Measurements from ENCODE around the gene SCRN3. TPM values are rescaled to one million over a fixed set of nuclear protein-coding genes. Genes with fewer than 3 reads are reported as not detected.

SCRN3 gene
- polyA plus RNA-seq, 1 experiment: 22.8 TPM

- Histone ChIP-seq H3K27ac (ENCODE audit: low read depth, low read length) (no peak overlapping the region), H3K27me3 (ENCODE audit: control insufficient read depth, insufficient read depth, low read length) (no peaks in the 10 kb centered on the region), H3K9me3 (ENCODE audit: control insufficient read depth, insufficient read depth, low read length) (no peaks in the 10 kb centered on the region), H3K4me3 (ENCODE audit: low read depth, low read length) (no peak overlapping the region)
- no peak for TF ChIP-seq CTCF (IDR thresholded peaks at IDR 0.05; ENCODE audit: low read depth, low read length)
- no peak for DNase-seq (ENCODE audit: low read depth, low spot score)
- ChIA-PET CTCF (interaction anchor here (1.5 kb wide), 1 partner anchor 154 kb away, joined by 3 read pairs; no protein-coding TSS in a partner anchor), POLR2A (no interaction called here)
Measured at GRCh38 chr2:174392706-174393105, 2.8 kb upstream of the SCRN3 start.

GRCh38 chr2:174395969-174396630, 570 bp downstream of the SCRN3 start:
- H3K27ac ChIP-seq (ENCODE audit: low read depth, low read length): peak overlapping the region; percentile 42
- CTCF ChIA-PET: interaction anchor here (0.6 to 1.0 kb wide), 3 partner anchors 16 to 151 kb away, joined by 3 to 4 read pairs (median 3); no protein-coding TSS in a partner anchor
- DNase-seq (ENCODE audit: low read depth, low spot score): no peak
- no peaks in the 10 kb centered on the region for H3K27me3 ChIP-seq (ENCODE audit: control insufficient read depth, insufficient read depth, low read length)
- H3K4me3 ChIP-seq (ENCODE audit: low read depth, low read length): peak overlapping the region; percentile 89
- TF ChIP-seq CTCF (IDR thresholded peaks at IDR 0.05; ENCODE audit: low read depth, low read length): no peak
- POLR2A ChIA-PET: interaction anchor here (0.5 to 1.0 kb wide), 2 partner anchors 48 to 64 kb away, joined by 3 to 4 read pairs; no protein-coding TSS in a partner anchor
- no peaks in the 10 kb centered on the region for H3K9me3 ChIP-seq (ENCODE audit: control insufficient read depth, insufficient read depth, low read length)

- H3K27me3 ChIP-seq (ENCODE audit: control insufficient read depth, insufficient read depth, low read length): no peaks in the 10 kb centered on the region
- no peaks in the 10 kb centered on the region for H3K9me3 ChIP-seq (ENCODE audit: control insufficient read depth, insufficient read depth, low read length)
- H3K4me3 ChIP-seq (ENCODE audit: low read depth, low read length): no peak overlapping the region
- TF ChIP-seq CTCF (IDR thresholded peaks at IDR 0.05; ENCODE audit: low read depth, low read length): no peak
- POLR2A ChIA-PET: no interaction called here
- CTCF ChIA-PET: no interaction called here
- no peak overlapping the region for H3K27ac ChIP-seq (ENCODE audit: low read depth, low read length)
- DNase-seq (ENCODE audit: low read depth, low spot score): no peak
Measured at GRCh38 chr2:174397773-174398172, 2.2 kb downstream of the SCRN3 start.

- POLR2A ChIA-PET: no interaction called here
- no peaks in the 10 kb centered on the region for H3K27me3 ChIP-seq (ENCODE audit: control insufficient read depth, insufficient read depth, low read length)
- TF ChIP-seq CTCF (IDR thresholded peaks at IDR 0.05; ENCODE audit: low read depth, low read length): no peak
- CTCF ChIA-PET: no interaction called here
- no peaks in the 10 kb centered on the region for H3K9me3 ChIP-seq (ENCODE audit: control insufficient read depth, insufficient read depth, low read length)
- no peak overlapping the region for H3K4me3 ChIP-seq (ENCODE audit: low read depth, low read length)
- no peak overlapping the region for H3K27ac ChIP-seq (ENCODE audit: low read depth, low read length)
- no peak for DNase-seq (ENCODE audit: low read depth, low spot score)
Measured at GRCh38 chr2:174399171-174399570, 3.6 kb downstream of the SCRN3 start.

GRCh38 chr2:174400853-174401252, 5.3 kb downstream of the SCRN3 start:
- no peak for DNase-seq (ENCODE audit: low read depth, low spot score)
- Histone ChIP-seq H3K4me3 (ENCODE audit: low read depth, low read length) (no peak overlapping the region), H3K27ac (ENCODE audit: low read depth, low read length) (no peak overlapping the region), H3K27me3 (ENCODE audit: control insufficient read depth, insufficient read depth, low read length) (no peaks in the 10 kb centered on the region), H3K9me3 (ENCODE audit: control insufficient read depth, insufficient read depth, low read length) (no peaks in the 10 kb centered on the region)
- ChIA-PET CTCF (no interaction called here), POLR2A (no interaction called here)
- TF ChIP-seq CTCF (IDR thresholded peaks at IDR 0.05; ENCODE audit: low read depth, low read length): no peak

All from AG04450 (cell line).